Raji (cell line): ENCODE data around the gene DENND1B.

ENCODE experiments used
- POLR2A ChIP-seq: IDR thresholded peaks from 2 replicates; pipeline ENCODE4 v1.6.1; 2011; ENCODE audit warnings: low read depth, low read length, control low read depth; ENCODE audit not compliant: insufficient read depth

Gene DENND1B

DNA sequence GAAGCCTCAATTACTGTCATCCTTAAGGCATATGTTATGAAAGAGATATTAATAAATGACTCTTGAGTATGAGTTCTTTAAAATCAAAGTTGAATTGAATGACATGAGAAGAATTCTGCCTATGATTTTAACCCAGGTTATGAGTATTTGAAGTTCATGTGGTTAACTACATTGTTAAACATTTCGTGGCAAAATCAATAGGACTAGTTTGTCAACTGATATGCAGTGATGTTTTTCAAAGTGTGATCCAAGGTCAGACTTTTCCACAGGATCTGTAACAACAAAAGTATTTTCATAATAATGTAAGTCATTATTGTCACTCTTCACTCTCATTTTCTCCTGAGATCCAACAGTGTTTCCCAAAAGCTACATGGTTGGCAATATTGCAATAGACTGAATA is 189.5 kb downstream of the DENND1B start:
- TF ChIP-seq POLR2A: no peak

DNA sequence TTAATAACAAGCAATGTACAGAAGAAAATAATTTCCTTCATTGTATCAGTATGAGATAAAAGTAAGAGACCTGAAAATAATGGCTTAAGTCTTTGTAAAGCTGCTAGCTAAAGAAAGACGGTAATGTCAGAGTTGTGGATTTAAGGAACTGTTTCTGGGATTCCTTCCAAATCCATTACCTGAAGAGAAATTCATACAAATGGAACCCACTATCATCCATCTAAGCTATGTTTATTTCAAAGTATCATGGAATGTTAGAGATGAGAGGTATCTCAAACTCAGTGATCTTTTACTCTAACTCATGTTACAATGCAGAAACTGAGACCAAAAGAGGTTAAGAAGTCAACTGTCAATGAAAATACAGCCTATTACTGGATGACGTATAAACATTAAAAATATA is 197.7 kb downstream of the DENND1B start:
- no peak for TF ChIP-seq POLR2A

DNA sequence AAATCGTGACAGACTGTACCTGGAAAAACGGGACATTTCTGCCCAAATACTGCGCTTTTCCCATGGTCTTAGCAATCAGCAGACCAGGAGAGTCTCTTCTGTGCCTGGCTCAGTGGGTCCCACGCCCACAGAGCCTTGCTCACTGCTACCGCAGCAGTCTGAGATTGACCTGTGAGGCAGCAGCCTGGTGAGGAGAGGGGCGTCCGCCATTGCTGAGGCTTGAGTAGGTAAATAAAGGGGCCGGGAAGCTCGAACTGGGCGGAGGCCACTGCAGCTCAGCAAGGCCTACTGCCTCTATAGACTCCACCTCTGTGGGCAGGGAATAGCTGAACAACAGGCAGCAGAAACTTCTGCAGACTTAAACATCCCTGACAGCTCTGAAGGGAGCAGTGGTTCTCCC is 203.1 kb downstream of the DENND1B start:
- TF ChIP-seq POLR2A: no peak

DNA sequence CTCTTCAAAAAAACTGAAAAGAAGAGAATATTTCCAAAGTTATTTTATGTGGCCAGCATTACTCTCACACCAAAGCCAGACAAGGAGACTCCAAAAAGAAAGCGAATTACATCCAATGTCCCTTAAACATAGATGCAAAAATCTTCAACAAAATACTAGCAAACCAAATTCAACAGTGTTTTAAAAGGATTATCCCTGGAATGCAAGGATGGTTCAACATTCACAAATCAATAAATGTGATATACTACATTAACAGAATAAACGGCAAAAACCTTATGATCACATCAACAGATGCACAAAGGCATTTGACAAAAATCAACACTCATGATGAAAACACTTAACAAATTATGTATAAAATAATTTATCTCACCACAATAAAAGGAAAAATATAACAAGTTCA is 207.8 kb downstream of the DENND1B start:
- no peak for TF ChIP-seq POLR2A

DNA sequence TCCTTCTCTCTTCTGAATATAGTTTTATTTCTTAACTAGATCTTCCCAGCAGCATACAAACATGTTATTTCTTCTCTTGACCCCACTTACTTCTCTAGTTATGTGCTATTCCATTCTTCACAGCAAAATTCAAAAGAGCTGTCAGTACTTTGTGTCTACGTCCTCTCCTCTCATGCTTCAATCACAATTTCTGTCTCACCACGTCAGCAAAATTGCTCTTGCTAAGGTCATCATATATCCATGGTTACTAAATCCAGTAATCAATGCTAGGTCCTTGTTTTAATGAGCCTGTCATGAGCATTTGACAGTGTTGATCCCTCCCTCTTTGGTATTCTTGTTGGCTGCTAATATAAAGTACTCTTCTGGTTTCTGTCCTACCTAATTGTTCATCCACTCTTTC is 214.2 kb downstream of the DENND1B start:
- no peak for TF ChIP-seq POLR2A

DNA sequence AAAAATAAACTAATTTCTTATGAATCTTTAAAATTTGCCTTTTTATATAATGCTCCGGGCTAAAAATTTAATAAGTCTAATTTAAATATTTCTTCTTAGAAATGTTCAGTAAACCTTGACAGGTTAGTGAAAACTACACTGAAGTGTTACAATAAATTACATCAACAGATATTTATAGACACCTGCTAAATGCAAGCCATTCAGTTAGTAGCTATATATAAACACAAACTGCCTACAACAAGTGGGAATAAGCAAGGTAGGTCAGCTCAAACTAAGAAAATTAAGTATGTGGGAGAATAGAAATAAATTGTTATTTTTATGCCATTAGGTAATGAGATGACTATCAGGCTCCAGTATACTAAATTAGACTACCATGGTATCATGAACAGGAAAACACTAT is 215.6 kb downstream of the DENND1B start:
- no peak for TF ChIP-seq POLR2A

DNA sequence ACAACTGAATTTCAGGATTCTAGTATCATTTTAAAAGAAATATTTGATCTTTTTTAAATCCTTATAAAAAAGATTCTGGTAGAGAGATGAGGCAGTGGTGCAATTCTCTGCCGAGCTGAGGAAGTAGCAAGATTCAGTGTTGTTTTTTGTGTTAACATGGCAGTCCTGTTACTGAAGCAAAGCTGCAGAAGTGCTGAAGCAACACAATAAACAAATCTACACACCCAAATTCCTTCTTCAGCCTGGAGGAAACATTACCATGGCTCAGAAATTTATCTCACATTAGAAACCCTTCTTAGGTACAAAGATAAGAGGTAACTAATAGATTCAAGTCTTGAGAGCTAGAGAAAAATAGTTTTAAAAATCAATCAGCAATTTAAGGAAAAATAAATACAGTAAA is 216.0 kb downstream of the DENND1B start:
- TF ChIP-seq POLR2A: no peak

DNA sequence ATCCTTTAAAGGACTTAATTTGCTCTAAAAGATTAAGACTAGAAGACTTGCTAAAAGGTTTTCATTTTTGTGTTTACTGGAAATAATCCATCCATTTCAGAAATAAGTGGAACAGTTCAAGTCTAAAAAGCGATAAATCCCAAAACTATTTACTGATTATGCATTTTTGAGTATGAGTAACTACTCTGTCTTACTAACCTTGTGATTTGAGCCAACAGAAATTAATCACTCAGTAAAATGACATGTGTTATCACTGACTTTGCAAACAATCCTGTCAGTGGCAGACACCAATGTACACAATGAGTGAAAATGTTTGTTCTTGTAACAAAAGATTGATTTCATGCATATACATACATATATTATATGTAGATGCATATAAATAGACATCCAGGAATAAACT is 218.0 kb downstream of the DENND1B start:
- TF ChIP-seq POLR2A: no peak

DNA sequence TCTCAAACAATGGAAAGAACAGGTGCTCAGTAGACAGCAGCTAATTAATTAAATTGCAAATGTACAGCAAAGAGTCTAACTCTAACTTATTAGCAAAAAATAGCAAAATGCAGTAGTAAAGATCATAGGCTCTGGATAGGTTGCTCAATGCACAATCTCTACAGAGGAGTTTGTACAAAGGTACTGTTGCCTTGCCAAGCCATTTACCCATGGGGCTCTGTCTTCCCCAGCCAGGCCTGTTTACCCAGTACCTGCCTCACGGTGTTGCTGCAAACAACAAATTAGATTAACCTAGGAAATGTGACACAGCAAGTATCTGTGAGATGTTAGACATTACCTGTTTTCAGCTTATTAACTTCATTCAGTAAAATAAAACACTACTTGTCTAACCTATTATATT is 222.0 kb downstream of the DENND1B start:
- no peak for TF ChIP-seq POLR2A

DNA sequence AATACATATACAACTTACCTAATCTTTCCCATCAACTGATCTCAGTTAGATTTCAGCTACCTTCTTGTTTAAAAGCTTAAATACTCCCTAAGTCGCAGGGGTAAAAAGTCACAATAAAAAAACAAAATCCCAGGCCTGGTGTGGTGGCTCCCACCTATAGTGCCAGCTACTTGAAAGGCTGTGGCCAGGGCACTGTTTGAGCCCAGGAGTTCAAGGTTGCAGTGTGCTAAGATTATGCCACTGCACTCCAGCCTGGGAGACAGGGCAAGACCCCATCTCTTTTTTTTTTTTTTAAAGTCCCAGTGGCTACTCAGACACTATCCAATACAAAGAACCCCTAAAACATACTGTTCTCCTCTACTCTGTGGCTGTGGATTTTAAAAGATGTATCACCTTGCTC is 228.3 kb downstream of the DENND1B start:
- TF ChIP-seq POLR2A: no peak

DNA sequence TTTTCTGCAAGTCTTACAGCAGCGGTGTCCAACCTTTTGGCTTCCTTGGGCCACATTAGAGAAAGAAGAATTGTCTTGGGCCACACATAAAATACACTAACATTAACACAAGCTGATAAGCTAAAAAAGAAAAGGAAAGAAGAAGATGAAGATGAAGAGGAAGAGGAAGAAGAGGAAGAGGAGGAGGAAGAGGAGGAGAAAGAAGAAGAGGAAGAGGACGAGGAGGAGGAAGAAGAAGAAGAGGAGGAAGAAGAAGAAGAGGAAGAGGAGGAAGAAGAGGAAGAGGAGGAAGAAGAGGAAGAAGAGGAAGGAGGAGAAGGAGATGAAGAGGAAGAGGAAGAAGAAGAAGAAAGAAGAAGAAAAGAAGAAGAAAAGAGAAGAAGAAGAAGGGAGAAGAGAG is 230.7 kb downstream of the DENND1B start:
- no peak for TF ChIP-seq POLR2A

DNA sequence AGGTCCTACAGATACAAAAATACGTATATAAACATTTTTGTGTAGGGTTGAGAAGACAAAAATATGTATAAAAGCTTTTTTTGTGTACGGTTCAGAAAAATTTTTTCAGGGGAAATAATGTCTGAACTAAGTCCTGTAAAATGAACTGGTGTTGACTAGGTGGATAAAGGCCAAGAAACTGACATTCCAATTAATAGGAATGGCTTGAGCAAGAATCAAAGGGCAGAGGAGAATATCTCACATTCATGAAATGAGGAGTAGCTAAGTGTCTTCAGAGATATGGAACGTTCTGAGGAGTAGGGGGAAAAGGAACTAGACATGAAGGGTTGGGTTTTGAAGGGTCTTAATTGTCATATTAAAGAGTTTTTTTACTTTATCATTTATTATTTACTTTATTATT is 231.2 kb downstream of the DENND1B start:
- no peak for TF ChIP-seq POLR2A

DNA sequence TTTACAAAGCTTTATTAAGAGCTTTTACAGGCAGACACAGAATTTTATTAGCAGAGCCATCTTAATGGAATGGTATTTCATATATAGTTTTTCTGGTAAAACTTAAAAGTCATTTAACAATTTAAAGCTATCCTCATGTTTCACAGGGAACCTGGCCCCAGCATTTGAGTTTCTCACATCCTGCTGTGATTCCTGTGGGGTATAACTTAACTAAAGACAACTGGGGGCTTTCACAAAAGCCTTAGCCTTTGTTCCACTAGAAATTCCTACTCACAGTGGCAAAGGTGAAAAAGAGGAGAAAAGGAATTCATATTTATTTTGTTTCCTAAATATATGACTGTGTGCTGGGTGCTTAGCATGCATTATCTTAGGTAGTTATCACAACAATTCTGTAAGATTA is 233.9 kb downstream of the DENND1B start:
- TF ChIP-seq POLR2A: no peak

DNA sequence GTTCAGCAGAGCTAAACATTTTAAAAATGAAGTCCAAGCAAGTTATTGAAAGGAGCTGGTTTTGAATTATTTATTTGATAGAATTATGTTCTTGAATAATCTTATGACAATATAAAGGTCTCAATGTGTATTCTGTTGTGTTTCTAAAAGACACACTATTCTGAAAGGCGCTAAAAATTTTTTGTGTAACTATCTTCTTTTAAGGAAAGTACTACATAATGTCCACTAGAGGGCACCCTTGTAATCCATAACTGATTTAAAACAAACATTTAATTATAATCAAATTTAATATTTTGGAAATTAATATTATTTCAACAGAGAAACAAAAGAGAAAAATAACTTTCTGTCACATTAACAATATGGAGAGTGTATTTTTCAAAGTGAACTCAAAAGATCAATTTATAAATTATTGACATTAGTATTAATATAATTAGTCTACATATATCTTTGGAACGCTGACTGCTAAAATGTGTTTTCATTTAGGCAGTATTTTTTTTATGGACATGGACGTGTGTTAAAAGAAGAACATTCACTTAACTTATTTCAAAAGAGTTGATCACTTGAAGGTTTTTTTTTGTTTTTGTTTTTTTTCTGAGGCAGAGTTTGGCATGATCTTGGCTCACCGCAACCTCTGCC is 248.4 kb downstream of the DENND1B start:
- no peak for TF ChIP-seq POLR2A

DNA sequence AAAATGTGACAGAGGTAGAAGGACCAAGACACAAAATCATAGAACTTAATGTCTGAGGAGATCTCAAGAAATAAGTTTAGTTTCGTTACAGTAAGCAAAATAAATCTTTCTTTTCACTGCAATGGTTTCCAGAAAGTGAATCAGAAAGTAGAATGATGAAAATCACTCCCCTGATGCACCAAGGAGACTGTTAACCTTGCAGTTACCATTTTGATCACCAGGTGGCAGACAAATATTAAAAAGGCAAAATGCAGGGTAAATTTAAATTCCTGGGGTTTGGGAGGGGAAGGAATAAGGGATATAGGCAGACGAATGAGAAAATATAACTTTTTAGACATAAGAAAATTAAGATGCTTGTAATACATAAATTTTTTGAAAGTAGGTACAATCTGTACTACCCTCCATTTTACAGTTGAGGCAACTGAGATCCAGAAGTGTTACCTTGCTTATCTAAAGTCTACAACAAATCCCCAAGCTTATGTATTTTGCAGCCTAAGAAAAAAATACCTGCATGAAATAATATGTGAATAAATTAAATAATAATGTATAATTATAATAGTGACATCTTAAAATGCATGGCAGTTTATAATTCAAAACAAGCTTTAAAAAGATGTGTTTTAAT is 254.1 kb downstream of the DENND1B start:
- TF ChIP-seq POLR2A: no peak

DNA sequence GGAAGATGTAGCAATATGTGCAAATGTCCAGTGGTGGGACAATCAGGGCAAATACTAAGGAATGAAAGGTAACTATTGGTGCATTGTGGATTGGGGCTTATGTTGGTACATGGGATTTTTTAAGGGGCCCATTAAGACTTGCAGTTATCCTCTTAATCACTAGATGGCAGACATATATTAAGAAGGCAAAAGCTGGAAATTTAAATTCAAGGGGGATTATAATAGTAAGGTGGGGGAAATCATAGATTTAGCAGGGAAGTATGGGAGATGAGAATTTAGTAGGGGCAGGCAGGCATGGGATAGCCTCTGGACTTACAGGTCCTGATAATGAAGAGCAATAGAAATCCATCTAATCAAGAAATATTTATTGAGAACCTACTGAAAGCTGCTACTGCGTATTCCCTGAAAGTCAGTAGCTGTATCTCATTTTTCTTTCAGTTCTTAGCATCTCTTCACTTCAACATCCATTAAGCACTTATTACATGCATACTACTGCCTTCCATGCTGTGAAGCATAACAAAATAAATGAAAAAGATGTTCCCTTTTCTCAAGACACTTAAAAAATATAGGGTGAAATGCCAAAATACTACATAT is 255.4 kb downstream of the DENND1B start:
- TF ChIP-seq POLR2A: no peak

DNA sequence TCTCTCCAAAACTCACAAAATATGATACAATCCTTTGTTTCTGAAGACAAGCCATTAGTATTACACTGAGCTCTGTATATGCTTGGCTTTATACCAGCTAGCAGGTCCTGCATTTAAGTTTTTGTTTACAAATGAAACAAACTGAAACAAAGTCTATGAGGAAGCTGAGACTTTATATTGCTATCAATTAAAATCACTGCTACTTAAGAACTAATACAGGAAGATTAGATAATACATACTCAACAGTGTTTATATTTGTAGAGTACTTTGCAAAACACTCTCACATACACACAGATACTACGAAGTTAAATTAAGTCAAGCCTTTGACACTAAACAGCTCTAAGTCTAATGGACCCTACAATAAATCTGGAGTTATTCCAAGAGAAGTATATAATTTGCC is 259.9 kb downstream of the DENND1B start:
- TF ChIP-seq POLR2A: no peak

DNA sequence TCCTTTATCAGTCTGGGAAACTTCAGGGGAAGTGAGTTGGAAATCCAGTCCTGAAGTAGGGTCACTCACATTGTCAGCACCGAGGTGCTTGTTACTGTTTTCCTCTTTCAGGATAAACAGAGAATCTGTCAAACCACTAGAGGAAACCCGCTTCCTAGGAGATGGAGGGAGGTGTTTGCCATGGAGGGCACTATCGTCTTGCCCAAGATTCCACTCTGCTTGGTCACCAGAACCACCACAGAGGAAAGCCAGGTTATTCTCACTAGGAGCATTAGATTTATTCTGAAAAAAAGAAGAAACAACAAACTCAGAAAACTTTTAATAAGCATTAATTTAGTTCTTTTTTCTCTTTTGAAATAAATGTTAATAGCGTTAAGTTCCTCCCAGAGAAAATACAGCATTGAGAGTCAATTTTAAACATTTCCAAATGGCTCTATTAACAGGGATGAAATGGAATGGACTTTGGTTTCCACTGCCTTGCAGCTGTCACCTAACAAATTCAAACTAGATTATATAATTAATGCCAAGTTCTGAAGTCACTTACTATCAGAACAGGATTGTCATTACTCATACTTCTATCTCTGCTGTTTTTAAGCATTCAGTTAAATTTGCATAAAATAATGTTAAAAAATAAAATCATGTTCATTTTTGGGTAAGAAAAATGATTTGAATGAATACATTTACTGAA is 264.4 kb downstream of the DENND1B start:
- TF ChIP-seq POLR2A: no peak
